Stimulated activated effector memory CD8-positive, alpha-beta T cell treated with anti-CD3 and anti-CD28 coated beads, Interleukin-12 subunit alpha, Interleukin-12 subunit beta, amount 100 ng/mL, for 72 hours (primary cell): ENCODE measurements around the gene SRGAP1.
"Not testable (repeated sequence)": the region's sequence is repeated elsewhere in the genome, so short reads cannot be mapped to it uniquely, and the experiment has no call there.

ENCODE experiments used
- ATAC-seq: fragments of 150-1000 bp; cut with Tn5 transposase; 2 replicates; pipeline ENCODE4 v1.10.0; 2021
- DNase-seq, 2 donors: peaks; one replicate each; pipeline ENCODE4 v3.0.0; 2021 to 2022; ENCODE audit warnings: low spot score in 2 of 2
- H3K27ac Mint-ChIP-seq: one replicate; pipeline ENCODE4 v1.8.0; 2022; ENCODE audit warnings: mild to moderate bottlenecking, mixed read lengths
- H3K36me3 Mint-ChIP-seq: one replicate; pipeline ENCODE4 v1.8.0; 2022; ENCODE audit warnings: mild to moderate bottlenecking, mixed read lengths
- H3K4me1 Mint-ChIP-seq: one replicate; pipeline ENCODE4 v1.8.0; 2022; ENCODE audit warnings: mixed read lengths
- H3K4me3 Mint-ChIP-seq: one replicate; pipeline ENCODE4 v1.8.0; 2022; ENCODE audit warnings: mild to moderate bottlenecking, mixed read lengths
- H3K9me3 Mint-ChIP-seq: one replicate; pipeline ENCODE4 v1.8.0; 2022; ENCODE audit warnings: mixed read lengths

SRGAP1 gene

DNA sequence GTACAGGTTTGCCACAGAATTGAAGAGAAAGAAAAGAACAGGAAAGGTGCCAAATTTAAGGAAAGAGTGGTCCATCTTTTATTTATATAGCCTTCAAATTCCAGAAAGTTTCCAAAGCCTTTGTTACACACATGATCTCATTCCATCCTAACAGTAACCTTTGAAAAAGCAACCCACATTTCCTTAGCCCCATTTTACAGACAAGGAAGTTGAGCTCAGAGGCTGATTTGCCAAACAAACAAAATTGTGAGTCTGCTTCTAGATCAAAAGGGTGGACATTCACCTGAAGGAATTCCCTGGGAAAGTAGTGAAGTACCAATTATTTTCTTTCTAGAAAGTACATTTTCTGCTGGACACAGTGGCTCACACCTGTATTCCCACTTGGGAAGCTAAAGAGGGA is 345.6 kb downstream of the SRGAP1 start:
- Mint-ChIP-seq H3K27ac (no peak overlapping the region), H3K36me3 (peaks cover 34% of the 10 kb centered on the region), H3K4me1 (peaks cover 8% of the 10 kb centered on the region), H3K9me3 (no peaks in the 10 kb centered on the region), H3K4me3 (no peak overlapping the region)
- ATAC-seq: no peak
- no peak for DNase-seq

DNA sequence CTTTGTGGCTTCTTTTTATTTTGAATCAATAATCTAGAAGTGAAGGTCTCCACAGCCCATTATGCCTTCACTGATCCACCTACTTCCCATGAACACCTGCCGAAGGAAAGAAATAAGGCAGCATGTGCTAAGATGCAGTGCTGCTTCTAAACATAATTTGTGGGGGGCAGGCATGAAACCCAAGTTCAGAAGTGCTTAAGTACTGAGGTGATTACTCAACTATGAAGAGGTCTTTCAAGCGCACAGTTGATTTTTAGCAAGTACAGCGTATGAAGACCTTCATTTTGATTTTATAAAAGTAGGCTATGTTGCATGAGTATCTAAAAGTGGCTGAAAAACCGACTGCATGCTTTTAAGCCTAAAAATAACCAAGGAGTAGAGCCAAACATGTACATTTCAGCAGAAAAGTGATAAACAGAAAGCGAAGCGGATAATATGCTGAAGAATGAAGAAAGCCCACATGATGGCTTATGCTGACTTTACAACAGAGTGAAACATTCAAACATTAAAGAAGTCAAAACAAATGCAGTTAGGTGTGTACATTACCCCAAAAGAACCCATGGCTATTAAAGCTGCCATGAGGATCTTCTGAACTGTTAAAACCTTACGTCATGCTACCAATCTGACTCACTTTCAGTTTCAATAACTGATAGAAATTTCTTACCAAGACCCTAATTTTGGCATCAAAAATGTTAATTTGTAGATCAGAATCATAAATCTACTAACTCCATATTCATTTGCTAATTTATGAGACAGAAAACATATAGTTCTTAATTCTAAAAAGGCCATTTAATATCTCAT is 348.3 kb downstream of the SRGAP1 start:
- no peak for DNase-seq
- no peaks in the 10 kb centered on the region for H3K9me3 Mint-ChIP-seq
- H3K4me3 Mint-ChIP-seq: no peak overlapping the region
- no peak overlapping the region for H3K27ac Mint-ChIP-seq
- peaks cover 8% of the 10 kb centered on the region for H3K4me1 Mint-ChIP-seq
- peak; percentile 64 for ATAC-seq
- peaks cover 34% of the 10 kb centered on the region for H3K36me3 Mint-ChIP-seq

DNA sequence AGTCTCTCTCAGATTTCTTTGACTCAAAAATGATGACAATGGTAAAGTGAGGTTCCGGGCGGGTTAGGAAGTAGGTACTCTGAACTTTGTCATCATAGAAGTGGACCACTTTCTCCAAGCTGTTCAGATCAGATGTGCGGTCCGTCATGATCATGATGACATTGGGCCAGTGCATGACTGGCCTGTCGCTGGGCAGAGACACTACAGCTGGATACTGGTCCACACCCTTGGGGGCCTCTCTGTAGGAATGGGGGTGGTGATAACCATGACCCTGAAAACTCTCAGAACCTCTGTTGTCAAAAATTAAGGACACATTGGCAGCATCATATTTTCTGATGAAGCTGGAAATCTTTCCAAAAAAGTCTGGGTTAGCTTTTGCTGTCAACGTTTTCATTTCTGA is 349.4 kb downstream of the SRGAP1 start:
- ATAC-seq: no peak
- H3K27ac Mint-ChIP-seq: no peak overlapping the region
- peaks cover 8% of the 10 kb centered on the region for H3K4me1 Mint-ChIP-seq
- H3K4me3 Mint-ChIP-seq: no peak overlapping the region
- no peaks in the 10 kb centered on the region for H3K9me3 Mint-ChIP-seq
- peaks cover 34% of the 10 kb centered on the region for H3K36me3 Mint-ChIP-seq
- DNase-seq: no peak

DNA sequence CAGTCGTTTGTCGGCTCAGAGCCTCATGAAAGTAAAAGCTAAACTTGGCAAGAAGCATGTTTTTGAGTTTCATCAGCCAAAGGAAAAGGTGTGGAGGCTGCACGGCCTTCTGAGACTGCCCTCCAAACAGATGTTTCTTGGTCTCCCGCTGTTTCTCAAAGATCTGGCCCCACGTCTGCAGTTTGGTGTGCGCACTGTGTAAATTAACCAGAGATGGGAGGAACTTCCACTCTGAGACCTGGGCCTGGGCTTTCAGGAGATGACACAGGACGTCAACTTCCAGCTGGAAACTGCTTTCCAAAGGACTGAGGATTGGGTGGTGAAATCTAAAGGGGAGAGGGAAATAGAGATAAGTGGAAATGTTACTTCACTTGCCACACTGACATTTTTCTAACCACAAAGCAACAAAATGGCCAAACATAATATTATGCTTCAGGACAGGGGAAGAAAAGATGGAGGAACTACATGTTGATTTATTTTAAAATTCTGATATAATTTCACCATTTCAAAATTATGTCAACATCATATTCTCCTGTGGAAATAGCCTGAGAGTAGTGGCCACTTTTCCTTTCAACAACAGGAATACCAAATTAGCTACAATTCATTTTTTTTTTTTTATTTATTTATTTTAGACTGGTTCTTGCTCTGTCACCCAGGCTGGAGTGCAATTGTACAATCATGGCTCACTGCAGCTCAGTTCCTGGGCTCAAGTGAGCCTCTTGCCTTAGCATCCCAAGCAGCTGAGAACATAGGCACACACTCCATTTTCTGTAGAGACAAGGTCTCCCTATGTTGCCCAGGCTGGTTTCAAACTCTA is 350.0 kb downstream of the SRGAP1 start:
- peaks cover 34% of the 10 kb centered on the region for H3K36me3 Mint-ChIP-seq
- H3K9me3 Mint-ChIP-seq: no peaks in the 10 kb centered on the region
- H3K27ac Mint-ChIP-seq: no peak overlapping the region
- DNase-seq (no peak), ATAC-seq (no peak)
- no peak overlapping the region for H3K4me3 Mint-ChIP-seq
- H3K4me1 Mint-ChIP-seq: peaks cover 8% of the 10 kb centered on the region

DNA sequence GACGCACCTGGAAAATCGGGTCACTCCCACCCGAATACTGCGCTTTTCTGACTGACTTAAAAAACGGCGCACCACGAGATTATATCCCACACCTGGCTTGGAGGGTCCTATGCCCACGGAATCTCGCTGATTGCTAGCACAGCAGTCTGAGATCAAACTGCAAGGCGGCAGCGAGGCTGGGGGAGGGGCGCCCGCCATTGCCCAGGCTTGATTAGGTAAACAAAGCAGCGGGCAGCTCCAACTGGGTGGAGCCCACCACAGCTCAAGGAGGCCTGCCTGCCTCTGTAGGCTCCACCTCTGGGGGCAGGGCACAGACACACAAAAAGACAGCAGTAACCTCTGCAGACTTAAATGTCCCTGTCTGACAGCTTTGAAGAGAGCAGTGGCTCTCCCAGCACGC is 351.3 kb downstream of the SRGAP1 start:
- not testable (repeated sequence) for DNase-seq, H3K27ac Mint-ChIP-seq, ATAC-seq, H3K4me3 Mint-ChIP-seq, H3K9me3 Mint-ChIP-seq, H3K4me1 Mint-ChIP-seq
- peaks cover 34% of the 10 kb centered on the region for H3K36me3 Mint-ChIP-seq

DNA sequence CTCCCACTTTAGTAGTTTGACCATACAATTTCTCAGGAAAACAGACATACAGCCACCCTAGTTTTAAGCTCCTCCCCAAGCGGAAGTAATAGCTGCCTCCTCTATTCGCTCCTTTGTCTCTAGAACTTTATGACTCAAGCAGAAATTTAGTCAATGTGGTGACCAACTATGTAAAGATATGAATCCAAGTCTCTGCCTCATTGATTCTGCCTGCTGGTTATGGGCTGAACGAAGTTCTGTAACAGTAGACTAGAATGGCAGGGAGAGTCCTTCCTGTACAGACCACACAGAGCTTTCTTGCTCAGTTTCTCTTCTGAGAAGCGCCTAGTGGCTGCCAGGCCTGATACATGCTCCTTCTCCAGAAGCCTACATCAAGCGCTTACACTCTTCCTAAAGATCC is 358.5 kb downstream of the SRGAP1 start:
- Mint-ChIP-seq H3K27ac (no peak overlapping the region), H3K4me3 (no peak overlapping the region), H3K9me3 (no peaks in the 10 kb centered on the region), H3K36me3 (peaks cover 21% of the 10 kb centered on the region), H3K4me1 (no peaks in the 10 kb centered on the region)
- DNase-seq (no peak), ATAC-seq (peak; percentile 73)

DNA sequence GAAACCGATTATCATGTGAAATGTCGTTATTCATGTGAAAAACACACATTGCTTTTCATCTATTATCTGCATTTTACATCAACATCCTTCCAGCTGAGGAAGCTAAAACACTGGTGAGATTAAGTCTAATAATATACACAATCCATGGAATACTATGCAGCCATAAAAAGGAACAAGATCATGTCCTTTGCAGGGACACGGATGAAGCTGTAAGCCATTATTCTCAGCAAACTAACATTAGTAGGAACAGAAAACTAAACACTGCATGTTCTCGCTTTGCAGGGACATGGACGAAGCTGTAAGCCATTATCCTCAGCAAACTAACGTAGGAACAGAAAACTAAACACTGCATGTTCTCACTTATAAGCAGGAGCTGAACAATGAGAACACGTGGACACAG is 359.3 kb downstream of the SRGAP1 start:
- DNase-seq: no peak
- no peaks in the 10 kb centered on the region for H3K9me3 Mint-ChIP-seq
- ATAC-seq: no peak
- no peaks in the 10 kb centered on the region for H3K4me1 Mint-ChIP-seq
- H3K27ac Mint-ChIP-seq: no peak overlapping the region
- peaks cover 21% of the 10 kb centered on the region for H3K36me3 Mint-ChIP-seq
- no peak overlapping the region for H3K4me3 Mint-ChIP-seq

DNA sequence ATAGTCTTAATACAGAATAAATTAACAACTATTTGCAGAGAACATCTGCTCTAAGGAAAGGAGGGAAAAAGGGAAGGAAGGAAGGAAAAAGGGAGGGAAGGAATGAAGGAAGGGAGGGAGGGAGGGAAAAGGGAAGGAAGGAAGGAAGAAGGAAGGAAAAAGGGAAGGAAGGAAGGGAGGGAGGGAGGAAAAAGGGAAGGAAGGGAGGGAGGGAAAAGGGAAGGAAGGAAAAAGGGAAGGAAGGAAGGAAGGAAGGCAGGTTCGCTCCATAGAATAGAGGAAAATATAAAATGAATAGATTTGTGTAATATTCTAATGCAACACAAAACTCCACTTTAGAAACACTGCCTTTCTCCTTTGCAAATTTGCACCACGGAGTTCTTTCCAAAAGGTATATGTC is 361.0 kb downstream of the SRGAP1 start:
- Mint-ChIP-seq H3K27ac (no peak overlapping the region), H3K4me3 (no peak overlapping the region), H3K9me3 (no peaks in the 10 kb centered on the region), H3K36me3 (peaks cover 33% of the 10 kb centered on the region), H3K4me1 (no peaks in the 10 kb centered on the region)
- ATAC-seq (no peak), DNase-seq (no peak)

DNA sequence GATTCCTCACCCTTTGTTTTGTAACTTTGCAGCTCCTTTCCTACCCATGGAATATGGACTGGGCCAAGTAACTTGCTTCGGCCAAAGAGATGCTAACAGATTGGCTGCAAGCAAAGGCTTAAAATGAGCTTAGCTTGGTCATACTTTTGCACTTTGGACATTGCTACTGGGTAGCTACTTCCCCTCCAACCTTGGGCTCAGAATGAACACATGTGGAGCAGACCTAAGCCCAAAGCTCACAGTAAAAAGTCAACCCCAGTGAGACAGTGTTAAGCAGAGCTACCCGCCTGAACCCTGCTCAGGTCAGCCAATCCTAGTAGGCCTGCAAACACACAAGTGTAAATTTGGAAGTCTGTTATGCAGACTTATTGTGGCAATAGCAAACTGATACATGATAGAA is 363.0 kb downstream of the SRGAP1 start:
- Mint-ChIP-seq H3K4me3 (no peak overlapping the region), H3K27ac (no peak overlapping the region), H3K4me1 (no peaks in the 10 kb centered on the region), H3K9me3 (no peaks in the 10 kb centered on the region), H3K36me3 (peaks cover 40% of the 10 kb centered on the region)
- ATAC-seq: no peak
- DNase-seq: no peak
